Ovary (tissue), 9 donors: ENCODE data around the gene ARIH1. TPM values are rescaled to one million over a fixed set of nuclear protein-coding genes. Genes with fewer than 3 reads are reported as not detected.

Experiments used
- DNase-seq, 5 donors: peaks; one replicate each; pipeline ENCODE4 v3.0.0-alpha.2; 2019 to 2020
- H3K27ac ChIP-seq, 2 donors: fragments of 200-600 bp; one replicate each; pipeline versions ENCODE4 v1.5.1 to v1.8.0; 2019 to 2022
- H3K27me3 ChIP-seq: fragments of 200-600 bp; one replicate; pipeline ENCODE4 v1.8.0; 2022
- H3K36me3 ChIP-seq: fragments of 200-600 bp; sonication (generic); one replicate; pipeline ENCODE4 v1.5.1; 2019
- H3K4me1 ChIP-seq: one replicate; pipeline ENCODE4 v1.8.1; 2013; ENCODE audit warnings: mild to moderate bottlenecking, moderate library complexity; ENCODE audit not compliant: insufficient read depth
- H3K4me3 ChIP-seq: fragments of 200-600 bp; sonication (generic); one replicate; pipeline ENCODE4 v1.5.1; 2017
- H3K9me3 ChIP-seq, 2 donors: fragments of 200-600 bp in 1 of 2; sonication (generic) in 1 of 2; one replicate each; pipeline versions ENCODE4 v1.5.1 to v1.8.1; 2013 to 2019; ENCODE audit warnings: mild to moderate bottlenecking in 1 of 2, moderate library complexity in 1 of 2
- CTCF ChIP-seq, 3 donors: fragments of 450-650 bp in 2 of 3; fragments of 200-600 bp in 1 of 3; IDR thresholded peaks; one replicate each; pipeline versions ENCODE4 v1.5.1 to v1.8.0; 2016 to 2022; ENCODE audit warnings: antibody characterized with exemption in 3 of 3, mild to moderate bottlenecking in 1 of 3
- EP300 ChIP-seq: sonication (generic); formaldehyde crosslinking; IDR thresholded peaks from one replicate; pipeline ENCODE4 v1.6.1; 2017; ENCODE audit warnings: antibody characterized with exemption
- POLR2A ChIP-seq: fragments of 450-650 bp; IDR thresholded peaks from one replicate; pipeline ENCODE4 v1.6.1; 2017; ENCODE audit warnings: antibody characterized with exemption, mild to moderate bottlenecking, moderate library complexity
- WGBS, 3 donors: extraction: QIAGEN DNeasy Blood & Tissue Kit in 1 of 3; methylation state at CpG; one replicate each; pipeline versions ENCODE4 v1.1.5 to v1.1.7; 2013 to 2017; 5-methylcytosine and 5-hydroxymethylcytosine counted together
- intact Hi-C, 4 donors: fragments of 100-400 bp; cut with DNase I; formaldehyde crosslinking; loops; one replicate each; pipeline versions ENCODE4 v1.11.0 to v1.15.1; 2022 to 2023
- polyA plus RNA-seq, 2 donors: library from polyadenylated mRNA; stranded (reverse); fragments of 200-250 nt in 1 of 2; fragments of 350-450 nt in 1 of 2; fragmentation: Illumina TruSeq in 1 of 2; extraction: RNeasy Lipid Tissue Mini Kit (QIAGEN cat#74804) in 1 of 2; gene quantifications; one replicate each; pipeline ENCODE4 v1.2.3, GENCODE V29; 2013 to 2014
- total RNA-seq, 7 donors: library from RNA; depleted of rRNA in 2 of 7; stranded (reverse); fragments of >200 nt in 2 of 7; fragmentation: NEBNext Ultra II Directional in 3 of 7; extraction: Animal tissue kit (Norgen Biotek cat#: 25700) in 3 of 7; gene quantifications; one replicate each; pipeline versions ENCODE4 v1.1.0 to v1.2.4, GENCODE V29; 2016 to 2023
- donor health status: DM: no; HTN: no; CAD: no; lungs with moderate emphysema.
- donor health status: DM: no; HTN: no; CAD: no.
- donor health status: Bipolar disorder and iron deficiency.
- donor health status: DM: yes; HTN: yes; CAD: no.
- donor health status: DM: no; HTN: no; CAD: no.
- donor health status: DM: yes; HTN: yes; CAD: no.

ARIH1 gene
- total and polyA plus RNA-seq, 9 donors, result 33.1 to 211 (median 150) TPM

- Histone ChIP-seq H3K4me1 (peaks cover 3% of the 10 kb centered on the region), H3K4me3 (no peak overlapping the region), H3K9me3 (no peaks in the 10 kb centered on the region), H3K27ac (no peak overlapping the region), H3K27me3 (no peaks in the 10 kb centered on the region), H3K36me3 (no peaks in the 10 kb centered on the region)
- 55 to 75% (median 67%) methylated on average over 4 of the region's 4 CpGs for WGBS, 3 donors
- no peak for DNase-seq
- TF ChIP-seq CTCF (IDR thresholded peaks at IDR 0.05), result no peak
- TF ChIP-seq EP300, result no peak
- no peak for TF ChIP-seq POLR2A
- intact Hi-C loops, result no loop called here
Measured at GRCh38 chr15:72511536-72511935, 37.4 kb downstream of the ARIH1 start.

GRCh38 chr15:72515591-72516389 lies 41.7 kb downstream of the ARIH1 start:
- Histone ChIP-seq H3K4me3 (no peak overlapping the region), H3K4me1 (peaks cover 3% of the 10 kb centered on the region), H3K27ac (no peak overlapping the region), H3K9me3 (no peaks in the 10 kb centered on the region), H3K36me3 (no peaks in the 10 kb centered on the region), H3K27me3 (no peaks in the 10 kb centered on the region)
- no peak for DNase-seq
- intact Hi-C loops, result no loop called here
- no peak for TF ChIP-seq CTCF (IDR thresholded peaks at IDR 0.05)
- TF ChIP-seq POLR2A, result no peak
- no peak for TF ChIP-seq EP300

- no peak overlapping the region for H3K4me3 ChIP-seq
- TF ChIP-seq EP300 (no peak), CTCF (IDR thresholded peaks at IDR 0.05) (no peak), POLR2A (no peak)
- no peak for DNase-seq
- H3K36me3 ChIP-seq, result no peaks in the 10 kb centered on the region
- WGBS, 3 donors, result 68 to 84% (median 78%) methylated on average over 2 of the region's 2 CpGs
- no peaks in the 10 kb centered on the region for H3K9me3 ChIP-seq
- H3K4me1 ChIP-seq, result peaks cover 5% of the 10 kb centered on the region
- intact Hi-C loops, result no loop called here
- H3K27ac ChIP-seq, result no peak overlapping the region
- H3K27me3 ChIP-seq, result no peaks in the 10 kb centered on the region
Measured at GRCh38 chr15:72516777-72517176, 42.6 kb downstream of the ARIH1 start.

- TF ChIP-seq EP300 (no peak), POLR2A (no peak), CTCF (IDR thresholded peaks at IDR 0.05) (no peak)
- WGBS, 3 donors, result 8 to 20% (median 9%) methylated on average over 1 of the region's 1 CpG
- no peaks in the 10 kb centered on the region for H3K36me3 ChIP-seq
- H3K4me1 ChIP-seq, result peaks cover 5% of the 10 kb centered on the region
- H3K27me3 ChIP-seq, result no peaks in the 10 kb centered on the region
- H3K9me3 ChIP-seq, result no peaks in the 10 kb centered on the region
- intact Hi-C loops, result no loop called here
- H3K27ac ChIP-seq, result no peak overlapping the region
- peak; percentile 53 to 67 (median 58) for DNase-seq
- no peak overlapping the region for H3K4me3 ChIP-seq
Measured at GRCh38 chr15:72521682-72522081, 47.6 kb downstream of the ARIH1 start.
